HG02852 (cell line): Measurements from ENCODE around the gene DKK3.

Experiments used
- ATAC-seq: cut with Tn5 transposase; IDR thresholded peaks from one replicate; pipeline ENCODE4 v1.9.1; 2021; ENCODE audit warnings: mild to moderate bottlenecking, moderate library complexity; ENCODE audit not compliant: unreplicated experiment

Gene DKK3

GRCh38 chr11:11985016-11985715 lies 23.3 kb downstream of the DKK3 start:
- ATAC-seq: no peak

GRCh38 chr11:11984563-11984962 lies 23.9 kb downstream of the DKK3 start:
- ATAC-seq: no peak

DNA sequence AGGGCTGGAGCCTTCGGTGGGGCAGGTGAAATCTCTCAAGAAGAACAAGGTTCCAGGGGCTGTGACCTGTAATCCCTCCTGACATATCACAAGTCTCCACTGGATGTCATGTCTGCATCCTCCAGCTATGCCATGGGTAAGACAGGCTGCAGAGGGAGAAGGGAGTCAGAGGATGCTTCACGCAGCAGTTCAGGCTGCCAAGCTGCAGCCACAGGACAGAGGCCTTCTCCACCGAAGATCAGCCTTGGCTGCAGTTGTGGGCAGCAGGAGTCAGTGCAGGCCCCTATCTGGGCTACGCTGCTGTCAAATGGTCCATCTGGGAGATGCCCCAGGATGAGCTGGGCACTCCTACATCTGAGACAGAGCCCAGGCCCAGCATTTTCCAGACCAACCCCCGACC lies 25.0 kb downstream of the DKK3 start:
- ATAC-seq: no peak

DNA sequence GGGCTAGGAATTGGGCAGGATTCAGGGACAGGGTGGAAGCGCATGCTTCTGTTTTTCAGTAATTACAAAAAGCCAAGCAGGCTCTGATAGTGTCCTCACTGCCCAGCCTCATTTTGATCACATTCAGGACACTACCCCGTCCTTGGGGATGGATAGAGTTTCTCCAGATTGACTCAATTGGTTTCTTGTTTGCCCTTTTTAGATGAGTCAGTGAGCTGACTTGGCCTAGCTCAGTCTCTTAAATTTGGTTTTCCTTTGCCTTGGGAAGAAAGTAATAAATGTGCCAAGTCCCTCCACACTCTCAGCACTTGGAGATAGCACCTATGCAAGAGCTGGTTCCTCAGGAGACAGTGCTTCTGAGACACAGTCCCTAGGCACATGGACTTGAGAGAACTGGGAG lies 25.5 kb downstream of the DKK3 start:
- no peak for ATAC-seq

GRCh38 chr11:11982461-11982860 lies 26.0 kb downstream of the DKK3 start:
- no peak for ATAC-seq

- ATAC-seq: no peak
Observed at GRCh38 chr11:11981840-11982239, 26.6 kb downstream of the DKK3 start.

GRCh38 chr11:11981364-11981763 lies 27.1 kb downstream of the DKK3 start:
- ATAC-seq: no peak

DNA sequence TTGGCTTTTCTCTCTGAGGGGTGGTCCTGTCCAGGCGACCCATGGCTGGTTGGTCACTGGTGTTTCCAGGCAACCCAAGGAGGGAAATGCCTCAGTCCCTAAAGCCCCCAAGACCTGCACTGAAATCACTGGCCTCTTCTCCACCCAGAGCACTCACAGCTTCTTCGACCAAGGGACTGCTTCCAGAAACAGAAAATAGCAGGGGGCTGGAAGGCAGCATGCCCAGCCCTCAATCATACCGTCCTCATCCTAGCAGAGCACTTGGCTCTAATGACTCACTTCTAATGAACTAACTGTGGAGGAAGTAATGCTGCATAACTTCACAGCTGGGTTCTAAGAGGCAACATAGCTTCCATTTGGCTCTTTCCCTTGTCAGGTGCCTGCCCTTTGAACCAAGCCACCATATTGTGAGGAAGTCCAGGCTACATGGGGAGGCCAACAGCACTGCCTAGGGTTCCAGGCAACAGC lies 27.6 kb downstream of the DKK3 start:
- ATAC-seq: no peak

GRCh38 chr11:11980200-11980599 lies 28.2 kb downstream of the DKK3 start:
- ATAC-seq: no peak

- no peak for ATAC-seq
Observed at GRCh38 chr11:11979488-11980117, 28.8 kb downstream of the DKK3 start.

DNA sequence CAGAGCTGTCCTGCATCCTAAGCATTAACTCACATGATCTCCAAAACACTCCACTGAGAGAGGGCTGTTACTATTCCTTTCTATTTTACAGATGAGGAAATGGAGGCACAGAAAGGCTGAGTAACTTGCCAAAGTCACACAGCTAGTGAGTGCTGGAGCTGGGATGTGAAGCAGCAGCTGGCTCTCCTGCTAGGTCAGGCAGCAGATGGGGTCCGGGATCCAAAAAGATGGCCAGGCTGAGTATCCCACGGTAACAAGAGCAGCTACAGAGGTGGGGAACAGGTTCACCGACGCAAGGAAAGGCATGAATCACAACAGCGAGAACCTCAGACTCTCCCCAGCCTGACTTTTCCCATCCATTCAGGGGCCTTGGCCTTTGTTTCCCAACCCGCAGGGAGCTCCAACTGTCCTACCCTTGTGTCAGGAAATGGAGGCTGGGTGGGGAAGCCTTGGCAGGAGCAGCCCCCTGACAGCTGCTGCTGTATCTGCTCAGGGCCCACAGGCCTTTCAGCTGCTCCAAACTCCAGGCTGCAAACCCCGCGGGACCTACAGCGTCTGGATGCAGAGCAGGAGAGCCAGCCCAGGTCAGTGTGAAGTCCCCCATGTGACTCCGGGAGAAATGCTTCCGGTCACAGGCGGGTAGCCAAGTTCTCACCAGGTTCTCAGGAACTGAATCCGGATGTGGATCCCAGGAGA lies 29.5 kb downstream of the DKK3 start:
- ATAC-seq: no peak

DNA sequence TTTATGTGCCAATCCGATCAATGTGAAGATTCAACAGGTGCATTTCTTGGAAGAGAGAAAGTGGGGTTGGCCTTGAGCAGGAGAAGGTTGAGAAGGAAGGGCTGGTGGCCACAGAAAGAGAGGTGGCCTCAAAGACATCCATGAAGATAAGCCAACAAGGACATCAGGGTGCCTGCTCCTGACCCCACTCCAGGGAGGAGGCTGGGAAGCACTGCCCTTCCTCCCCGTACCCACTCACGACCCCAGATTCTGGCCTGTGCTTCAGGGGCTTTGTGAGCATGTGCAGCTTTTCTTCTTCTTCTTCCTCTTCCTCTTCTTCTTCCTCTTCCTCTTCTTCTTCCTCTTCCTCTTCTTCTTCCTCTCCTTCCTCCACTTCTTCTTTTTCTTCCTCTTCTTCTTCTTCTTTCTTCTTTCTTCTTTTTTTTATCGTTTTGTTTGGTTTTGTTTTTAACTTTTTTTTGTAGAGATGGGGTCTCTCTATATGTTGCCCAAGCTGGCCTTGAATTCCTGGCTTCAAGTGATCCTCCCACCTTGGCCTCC lies 30.3 kb downstream of the DKK3 start:
- no peak for ATAC-seq

- ATAC-seq: no peak
Observed at GRCh38 chr11:11977206-11977938, 31.1 kb downstream of the DKK3 start.

- no peak for ATAC-seq
Observed at GRCh38 chr11:11976481-11977127, 31.8 kb downstream of the DKK3 start.

DNA sequence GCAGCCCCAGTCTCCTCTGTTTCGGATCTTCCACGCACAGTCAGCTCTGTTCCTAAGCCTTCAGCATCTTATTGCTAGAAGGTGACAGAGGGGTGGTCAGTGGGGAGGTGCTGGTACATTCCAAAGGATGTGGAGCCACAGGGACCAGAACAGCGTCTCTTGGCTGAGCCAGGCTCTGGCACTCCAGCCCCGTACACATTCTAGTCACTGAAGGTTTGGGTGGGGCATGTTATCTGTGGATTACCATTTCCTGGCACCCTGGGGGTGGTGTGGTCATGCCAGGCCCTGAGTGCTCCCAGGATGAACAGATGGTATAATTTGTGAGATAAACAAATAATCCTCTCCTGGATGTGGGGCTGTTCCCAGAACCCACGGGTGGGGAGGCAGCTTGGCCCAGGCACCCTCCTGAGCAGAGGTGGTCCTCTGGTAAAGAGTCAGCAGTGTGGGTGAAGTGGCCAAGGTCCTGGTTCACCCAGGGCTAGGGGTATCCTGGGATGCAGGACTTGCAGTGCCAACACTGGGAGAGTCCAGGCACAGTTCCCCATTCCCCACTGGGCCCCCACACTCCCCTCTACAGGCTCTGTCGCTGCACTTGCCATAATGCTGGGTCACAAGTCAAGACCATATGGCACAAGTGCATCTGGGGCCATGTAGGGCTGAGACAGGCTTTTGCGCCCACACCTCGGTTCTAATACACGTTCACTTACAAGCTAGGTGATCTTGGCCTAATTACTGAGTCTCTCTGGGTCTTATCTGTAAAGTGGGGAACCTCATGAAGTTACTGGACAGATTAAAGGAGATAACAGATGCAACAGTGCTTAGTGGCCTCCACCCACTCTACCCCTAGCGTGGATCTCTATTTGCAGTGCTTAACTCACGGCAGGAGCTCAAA lies 33.0 kb downstream of the DKK3 start:
- no peak for ATAC-seq

DNA sequence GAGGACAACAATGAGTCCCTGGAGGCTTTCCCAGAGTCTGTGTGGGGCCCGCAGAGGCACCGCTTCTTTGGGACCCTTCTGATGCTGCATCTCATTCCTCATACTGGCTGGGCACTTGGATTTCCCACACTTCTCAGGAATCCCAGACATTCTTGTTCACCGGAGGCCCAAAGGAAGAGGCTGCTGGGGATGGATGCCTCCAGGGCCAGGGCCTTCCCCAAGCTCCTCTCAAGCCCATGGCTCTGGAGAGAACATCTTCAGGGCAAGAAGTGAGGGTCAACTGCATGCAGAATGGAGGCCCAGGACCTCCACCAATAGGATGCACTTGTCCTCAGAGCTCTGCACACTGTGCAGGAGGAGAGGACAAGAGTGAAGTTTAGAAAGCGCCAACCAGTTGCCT lies 34.6 kb downstream of the DKK3 start:
- ATAC-seq: no peak

GRCh38 chr11:11973361-11973800 lies 35.0 kb downstream of the DKK3 start:
- ATAC-seq: no peak

GRCh38 chr11:11972730-11973341 lies 35.6 kb downstream of the DKK3 start:
- no peak for ATAC-seq

- no peak for ATAC-seq
Observed at GRCh38 chr11:11971906-11972547, 36.4 kb downstream of the DKK3 start.
